Keratinocyte (primary cell): ENCODE results near the gene JSRP1. TPM values are rescaled to one million over a fixed set of nuclear protein-coding genes. Genes with fewer than 3 reads are reported as not detected.

Experiments
- DNase-seq: peaks from one replicate; pipeline ENCODE4 v3.0.0-alpha.2; 2011; ENCODE audit warnings: low read depth, missing footprints, low spot score
- FAIRE-seq: peaks from 2 replicates; lab custom pipeline; 2011; peaks lifted over from hg19 to GRCh38; lab: Jason Lieb, UNC
- H2AFZ ChIP-seq: 2 replicates; pipeline ENCODE4 v1.6.0; 2012; ENCODE audit warnings: low read length, control low read depth, inconsistent platforms; ENCODE audit not compliant: control insufficient read depth
- H3K27ac ChIP-seq: 2 replicates; pipeline ENCODE4 v1.5.1; 2011; ENCODE audit warnings: low read length; ENCODE audit not compliant: control insufficient read depth, insufficient read depth
- H3K27me3 ChIP-seq: 3 replicates; pipeline ENCODE4 v1.6.0; 2011; ENCODE audit warnings: low read length; ENCODE audit not compliant: control insufficient read depth, insufficient read depth; ENCODE audit errors: extremely low read depth
- H3K36me3 ChIP-seq, 2 experiments: 2 replicates in 1 of 2; 3 replicates in 1 of 2; pipeline ENCODE4 v1.5.1; 2011; ENCODE audit warnings: low read length in 2 of 2, mild to moderate bottlenecking in 1 of 2; ENCODE audit not compliant: control insufficient read depth in 2 of 2, insufficient read depth in 2 of 2; ENCODE audit errors: extremely low read depth in 1 of 2
- H3K4me1 ChIP-seq: 3 replicates; pipeline ENCODE4 v1.5.1; 2011; ENCODE audit warnings: low read length; ENCODE audit not compliant: control insufficient read depth, insufficient read depth; ENCODE audit errors: extremely low read depth
- H3K4me2 ChIP-seq: 3 replicates; pipeline ENCODE4 v1.6.0; 2011; ENCODE audit warnings: low read depth, low read length; ENCODE audit not compliant: control insufficient read depth, insufficient read depth; ENCODE audit errors: extremely low read depth
- H3K4me3 ChIP-seq, 3 experiments: fragments of 200-600 bp in 1 of 3; sonication (generic) in 1 of 3; 2 replicates in 2 of 3; 3 replicates in 1 of 3; pipeline ENCODE4 v1.5.1; 2011 to 2016; ENCODE audit warnings: low read length in 3 of 3, mild to moderate bottlenecking in 3 of 3, control low read depth in 2 of 3, inconsistent platforms in 1 of 3, low read depth in 1 of 3, mixed read lengths in 1 of 3, mixed run types in 1 of 3, moderate library complexity in 1 of 3; ENCODE audit not compliant: control insufficient read depth in 2 of 3, insufficient read depth in 2 of 3; ENCODE audit errors: extremely low read depth in 1 of 3
- H3K79me2 ChIP-seq: 2 replicates; pipeline ENCODE4 v1.6.0; 2012; ENCODE audit warnings: low read length; ENCODE audit not compliant: control insufficient read depth, insufficient read depth
- H3K9ac ChIP-seq: 3 replicates; pipeline ENCODE4 v1.6.0; 2011; ENCODE audit warnings: low read length; ENCODE audit not compliant: control insufficient read depth, insufficient read depth; ENCODE audit errors: extremely low read depth
- H3K9me1 ChIP-seq: 3 replicates; pipeline ENCODE4 v1.6.0; 2011; ENCODE audit warnings: low read length; ENCODE audit not compliant: control insufficient read depth, insufficient read depth; ENCODE audit errors: extremely low read depth
- H3K9me3 ChIP-seq: 2 replicates; pipeline ENCODE4 v1.5.1; 2012; ENCODE audit warnings: low read depth, low read length; ENCODE audit not compliant: control insufficient read depth
- H4K20me1 ChIP-seq: 3 replicates; pipeline ENCODE4 v1.6.0; 2011; ENCODE audit warnings: low read length; ENCODE audit not compliant: control insufficient read depth, insufficient read depth; ENCODE audit errors: extremely low read depth
- EZH2 ChIP-seq: IDR thresholded peaks from one replicate; pipeline ENCODE4 v1.6.1; 2012; ENCODE audit warnings: inconsistent platforms, mild to moderate bottlenecking, low read length, moderate library complexity
- dilution Hi-C: fragments of 300-500 bp; cut with MboI; formaldehyde crosslinking; loops from one replicate; pipeline ENCODE4 v1.7.0; 2020; ENCODE audit warnings: low sequenced_read_pairs; ENCODE audit not compliant: extremely low pct_ligation_motif_present
- polyA plus RNA-seq, 5 experiments: library from polyadenylated mRNA; depleted of rRNA in 3 of 5; stranded (reverse) in 3 of 5; stranded (forward) in 1 of 5; unstranded in 1 of 5; fragments of >200 nt; gene quantifications; 1 replicate in 1 of 5; 2 replicates in 3 of 5; 3 replicates in 1 of 5; pipeline versions ENCODE4 v1.2.1 to v1.2.3, GENCODE V29; 2011 to 2012; ENCODE audit warnings: missing spikeins in 2 of 5, low read depth in 1 of 5, low replicate concordance in 1 of 5
- TF ChIP-seq, protein P1 (sequence below), 3 experiments: IDR thresholded peaks in 1 of 3; conservative IDR thresholded peaks in 1 of 3; optimal IDR thresholded peaks in 1 of 3; 2 replicates in 2 of 3; 3 replicates in 1 of 3; pipeline versions ENCODE3 to v1.5.1; 2011; ENCODE audit warnings: low read length in 3 of 3, mild to moderate bottlenecking in 3 of 3, moderate library complexity in 2 of 3, control low read depth in 1 of 3, inconsistent platforms in 1 of 3; ENCODE audit not compliant: insufficient read depth in 2 of 3; ENCODE audit errors: extremely low read depth in 1 of 3

JSRP1 gene
- polyA plus RNA-seq, 1 donor (not counting 4 experiments of a cell fraction or from before 2014, with no cell fraction given) = not detected

DNA sequence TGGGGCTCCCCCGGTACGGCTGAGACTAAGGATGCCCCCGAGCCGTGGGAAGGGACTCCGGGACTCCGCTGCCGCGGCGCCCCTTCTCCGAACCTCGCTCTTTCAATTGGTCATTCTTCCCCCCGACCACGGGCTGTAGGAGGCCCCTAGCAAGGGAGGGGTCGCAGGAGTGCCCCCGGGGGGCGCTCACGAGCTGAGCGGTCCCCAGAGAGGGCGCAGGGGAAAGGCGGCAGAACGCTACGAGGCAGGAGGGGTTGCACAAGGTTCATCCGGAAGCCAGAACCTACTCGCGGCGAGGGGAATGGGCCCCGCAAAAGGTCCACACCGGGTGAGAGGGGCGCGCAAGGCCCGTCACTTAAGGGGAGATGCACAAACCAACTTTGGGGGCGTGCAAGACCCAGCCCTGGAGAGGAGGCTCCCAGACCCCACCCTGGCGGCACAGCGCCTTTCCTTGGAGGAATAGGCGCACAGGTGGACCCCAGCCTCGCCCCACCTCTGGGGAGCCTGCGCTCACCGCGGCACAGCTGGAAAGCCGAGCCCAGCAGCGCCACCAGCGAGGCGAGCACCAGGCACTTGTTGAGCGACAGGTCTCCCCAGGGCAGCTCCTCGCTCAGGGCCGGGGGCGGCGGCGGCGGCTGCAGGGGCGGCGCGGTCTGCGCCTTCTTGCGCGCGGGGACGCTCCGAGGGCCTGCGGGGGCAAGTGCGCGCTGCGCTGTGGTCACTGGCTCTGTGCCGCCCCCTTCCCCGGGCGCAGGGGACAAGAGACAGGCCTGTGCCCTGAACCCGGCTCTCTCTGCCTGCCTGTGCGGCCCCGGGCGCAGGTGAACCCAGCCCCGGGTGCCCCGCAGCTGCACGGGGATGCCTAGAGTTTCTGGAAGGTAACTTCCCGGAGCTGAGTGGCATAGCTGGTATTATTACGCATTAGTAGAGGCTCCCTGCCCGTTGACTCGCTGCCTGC, 2.8 kb downstream of the JSRP1 start:
- H3K79me2 ChIP-seq = no peaks in the 10 kb centered on the region
- dilution Hi-C loops = no loop called here
- H3K4me3 ChIP-seq = no peak overlapping the region
- no peak overlapping the region for H3K4me2 ChIP-seq
- H3K27ac ChIP-seq = no peak overlapping the region
- FAIRE-seq (no peak), DNase-seq (no peak)
- H3K4me1 ChIP-seq = no peaks in the 10 kb centered on the region
- no peak overlapping the region for H3K9ac ChIP-seq
- no peaks in the 10 kb centered on the region for H3K9me1 ChIP-seq
- no peak overlapping the region for H2AFZ ChIP-seq
- no peaks in the 10 kb centered on the region for H3K36me3 ChIP-seq
- TF ChIP-seq, protein P1, sequence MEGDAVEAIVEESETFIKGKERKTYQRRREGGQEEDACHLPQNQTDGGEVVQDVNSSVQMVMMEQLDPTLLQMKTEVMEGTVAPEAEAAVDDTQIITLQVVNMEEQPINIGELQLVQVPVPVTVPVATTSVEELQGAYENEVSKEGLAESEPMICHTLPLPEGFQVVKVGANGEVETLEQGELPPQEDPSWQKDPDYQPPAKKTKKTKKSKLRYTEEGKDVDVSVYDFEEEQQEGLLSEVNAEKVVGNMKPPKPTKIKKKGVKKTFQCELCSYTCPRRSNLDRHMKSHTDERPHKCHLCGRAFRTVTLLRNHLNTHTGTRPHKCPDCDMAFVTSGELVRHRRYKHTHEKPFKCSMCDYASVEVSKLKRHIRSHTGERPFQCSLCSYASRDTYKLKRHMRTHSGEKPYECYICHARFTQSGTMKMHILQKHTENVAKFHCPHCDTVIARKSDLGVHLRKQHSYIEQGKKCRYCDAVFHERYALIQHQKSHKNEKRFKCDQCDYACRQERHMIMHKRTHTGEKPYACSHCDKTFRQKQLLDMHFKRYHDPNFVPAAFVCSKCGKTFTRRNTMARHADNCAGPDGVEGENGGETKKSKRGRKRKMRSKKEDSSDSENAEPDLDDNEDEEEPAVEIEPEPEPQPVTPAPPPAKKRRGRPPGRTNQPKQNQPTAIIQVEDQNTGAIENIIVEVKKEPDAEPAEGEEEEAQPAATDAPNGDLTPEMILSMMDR (optimal IDR thresholded peaks at IDR 0.05 in 1 of 3, IDR thresholded peaks at IDR 0.05 in 1 of 3, conservative IDR thresholded peaks at IDR 0.05 in 1 of 3; ENCODE audit: extremely low read depth in 1 of 3, insufficient read depth in 2 of 3, low read length in 3 of 3) = peak in 1 of 3 experiments; percentile 19
- TF ChIP-seq EZH2 = peak; percentile 49
- peaks cover 7% of the 10 kb centered on the region for H4K20me1 ChIP-seq
- peaks cover 49% of the 10 kb centered on the region for H3K27me3 ChIP-seq
- no peaks in the 10 kb centered on the region for H3K9me3 ChIP-seq

DNA sequence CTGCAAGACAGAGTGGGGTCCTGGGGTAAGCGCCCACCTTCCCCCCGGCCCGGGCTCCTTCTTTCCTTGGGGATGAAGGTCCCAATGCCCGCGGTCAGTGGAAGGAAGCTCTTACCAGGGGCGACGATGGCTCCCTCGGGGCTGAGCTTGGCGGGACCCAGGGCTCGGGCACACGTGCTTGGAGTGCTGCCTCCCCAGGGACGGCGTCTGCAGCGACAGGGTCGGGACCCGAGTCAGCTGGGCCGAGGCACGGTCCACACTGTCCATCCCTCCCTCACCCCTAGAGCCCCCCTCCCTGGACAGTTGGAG, 3.5 kb downstream of the JSRP1 start:
- Histone ChIP-seq H3K79me2 (no peaks in the 10 kb centered on the region), H3K4me3 (no peak overlapping the region), H3K4me1 (no peaks in the 10 kb centered on the region), H3K4me2 (no peak overlapping the region), H3K9me3 (no peaks in the 10 kb centered on the region), H3K9me1 (no peaks in the 10 kb centered on the region), H3K36me3 (no peaks in the 10 kb centered on the region), H2AFZ (no peak overlapping the region), H4K20me1 (peaks cover 7% of the 10 kb centered on the region), H3K9ac (no peak overlapping the region), H3K27ac (no peak overlapping the region), H3K27me3 (peaks cover 49% of the 10 kb centered on the region)
- dilution Hi-C loops = no loop called here
- TF ChIP-seq, protein P1 (optimal IDR thresholded peaks at IDR 0.05 in 1 of 3, IDR thresholded peaks at IDR 0.05 in 1 of 3, conservative IDR thresholded peaks at IDR 0.05 in 1 of 3; ENCODE audit: extremely low read depth in 1 of 3, insufficient read depth in 2 of 3, low read length in 3 of 3) = no peak
- TF ChIP-seq EZH2 = no peak
- FAIRE-seq (no peak), DNase-seq (no peak)
